Parathyroid adenoma (tissue), 2 donors: ENCODE results near the gene MRPS18B.

Experiments used
- H2AFZ ChIP-seq: fragments of 300-600 bp; sonication (generic); one replicate; pipeline ENCODE4 v1.7.0; 2017; ENCODE audit warnings: antibody characterized with exemption, mild to moderate bottlenecking
- H3K27ac ChIP-seq: fragments of 300-600 bp; sonication (generic); one replicate; pipeline ENCODE4 v1.7.0; 2017
- H3K27me3 ChIP-seq: fragments of 300-600 bp; sonication (generic); one replicate; pipeline ENCODE4 v1.7.0; 2017; ENCODE audit warnings: low read length; ENCODE audit not compliant: control insufficient read depth, insufficient read depth
- H3K36me3 ChIP-seq: fragments of 300-600 bp; sonication (generic); one replicate; pipeline ENCODE4 v1.7.0; 2017; ENCODE audit warnings: low read length; ENCODE audit not compliant: control insufficient read depth, insufficient read depth
- H3K4me1 ChIP-seq: fragments of 300-600 bp; sonication (generic); one replicate; pipeline ENCODE4 v1.7.0; 2017; ENCODE audit warnings: control low read depth
- H3K4me2 ChIP-seq: fragments of 300-600 bp; sonication (generic); one replicate; pipeline ENCODE4 v1.7.0; 2017; ENCODE audit warnings: low read length
- H3K4me3 ChIP-seq: fragments of 300-600 bp; sonication (generic); one replicate; pipeline ENCODE4 v1.7.0; 2017; ENCODE audit warnings: low read depth, low read length
- H3K79me2 ChIP-seq: fragments of 300-600 bp; sonication (generic); one replicate; pipeline ENCODE4 v1.7.0; 2017; ENCODE audit warnings: control low read depth
- H3K9ac ChIP-seq: fragments of 300-600 bp; sonication (generic); one replicate; pipeline ENCODE4 v1.7.0; 2017; ENCODE audit warnings: mild to moderate bottlenecking
- H3K9me3 ChIP-seq: fragments of 300-600 bp; sonication (generic); one replicate; pipeline ENCODE4 v1.7.0; 2017; ENCODE audit warnings: low read length; ENCODE audit not compliant: control insufficient read depth
- CTCF ChIP-seq: fragments of 300-600 bp; sonication (generic); IDR thresholded peaks from one replicate; pipeline ENCODE4 v1.7.0; 2017; ENCODE audit warnings: antibody characterized with exemption, mild to moderate bottlenecking
- donor health status: primary hyperparathyroidism.

The MRPS18B gene

GRCh38 chr6:30601436-30601814 lies 16.2 kb upstream of the MRPS18B start:
- Histone ChIP-seq H3K4me2 (no peak overlapping the region), H2AFZ (no peak overlapping the region)
- TF ChIP-seq CTCF, result no peak

DNA sequence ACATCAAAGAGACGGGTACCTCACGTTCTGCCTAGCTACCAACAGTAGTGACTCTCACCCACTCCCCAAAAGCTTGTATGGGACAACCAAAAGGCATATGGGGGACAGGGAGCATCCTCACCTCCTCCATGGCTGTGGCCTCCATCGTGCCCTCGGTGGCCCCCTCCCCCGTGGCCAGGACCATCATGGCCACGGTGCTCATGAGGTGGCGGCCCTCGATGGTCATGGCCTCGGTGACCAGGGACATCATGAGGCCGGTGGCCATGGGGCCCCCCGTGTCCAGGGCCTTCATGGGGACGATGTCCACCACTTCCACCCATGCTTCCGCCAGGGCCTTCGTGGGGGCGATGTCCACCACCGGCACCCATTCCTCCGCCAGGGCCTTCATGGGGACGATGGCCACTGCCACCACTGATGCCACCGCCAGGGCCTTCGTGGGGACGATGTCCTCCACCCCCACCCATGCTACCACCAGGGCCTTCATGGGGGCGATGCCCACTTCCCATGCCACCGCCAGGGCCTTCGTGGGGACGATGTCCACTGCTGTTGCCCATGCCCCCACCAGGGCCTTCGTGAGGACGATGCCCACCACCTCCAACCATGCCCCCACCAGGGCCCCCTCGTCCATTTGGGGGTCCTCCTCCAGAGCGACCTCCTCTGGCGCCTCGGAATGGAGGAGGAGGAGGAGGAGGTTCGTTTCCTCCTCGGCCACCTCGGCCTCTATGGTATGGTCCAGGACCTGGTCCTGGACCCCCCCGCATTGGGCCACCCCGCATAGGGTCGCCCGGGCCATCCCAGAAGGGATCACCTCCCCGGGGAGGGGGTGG lies 15.6 kb upstream of the MRPS18B start:
- Histone ChIP-seq H3K36me3 (no peaks in the 10 kb centered on the region), H3K9ac (no peak overlapping the region), H3K27me3 (no peaks in the 10 kb centered on the region), H2AFZ (no peak overlapping the region), H3K4me2 (no peak overlapping the region), H3K79me2 (no peaks in the 10 kb centered on the region), H3K9me3 (no peaks in the 10 kb centered on the region), H3K27ac (no peak overlapping the region), H3K4me3 (no peak overlapping the region), H3K4me1 (peaks cover 4% of the 10 kb centered on the region)
- TF ChIP-seq CTCF, result no peak

More at GRCh38 chr6:30601436-30601814, 16.2 kb upstream of the MRPS18B start:
- no peak overlapping the region for H3K27ac ChIP-seq
- no peaks in the 10 kb centered on the region for H3K27me3 ChIP-seq
- H3K36me3 ChIP-seq, result no peaks in the 10 kb centered on the region
- H3K4me3 ChIP-seq, result no peak overlapping the region
- H3K79me2 ChIP-seq, result no peaks in the 10 kb centered on the region
- H3K9ac ChIP-seq, result no peak overlapping the region
- H3K9me3 ChIP-seq, result no peaks in the 10 kb centered on the region
- peaks cover 4% of the 10 kb centered on the region for H3K4me1 ChIP-seq

DNA sequence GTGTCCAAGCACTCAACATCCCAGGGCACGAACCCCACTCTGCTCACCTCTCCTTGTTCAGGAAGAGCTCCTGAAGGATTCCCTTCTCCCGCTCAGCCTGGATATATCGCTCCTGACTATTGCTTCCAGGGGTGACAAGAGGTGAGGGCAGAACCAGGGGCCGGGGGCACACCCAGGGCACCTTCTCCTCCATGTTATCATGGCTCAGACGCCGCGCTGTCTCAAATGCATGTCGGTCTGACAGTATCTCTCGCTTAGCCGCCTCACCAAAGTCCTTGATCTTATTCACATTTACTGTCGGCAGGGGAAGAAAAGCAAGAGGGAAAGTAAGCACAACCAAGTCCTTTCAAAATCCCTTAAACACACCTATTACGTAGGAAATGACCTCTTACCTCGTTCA lies 13.7 kb upstream of the MRPS18B start:
- H3K4me3 ChIP-seq, result no peak overlapping the region
- peaks cover 5% of the 10 kb centered on the region for H3K79me2 ChIP-seq
- no peaks in the 10 kb centered on the region for H3K27me3 ChIP-seq
- no peak overlapping the region for H3K27ac ChIP-seq
- H3K4me1 ChIP-seq, result no peaks in the 10 kb centered on the region
- no peak overlapping the region for H3K9ac ChIP-seq
- no peak overlapping the region for H2AFZ ChIP-seq
- no peak overlapping the region for H3K4me2 ChIP-seq
- no peaks in the 10 kb centered on the region for H3K9me3 ChIP-seq
- no peaks in the 10 kb centered on the region for H3K36me3 ChIP-seq
- no peak for TF ChIP-seq CTCF

- TF ChIP-seq CTCF, result no peak
- Histone ChIP-seq H3K27ac (no peak overlapping the region), H3K27me3 (no peaks in the 10 kb centered on the region), H3K4me2 (no peak overlapping the region), H3K4me1 (peaks cover 31% of the 10 kb centered on the region), H3K9me3 (no peaks in the 10 kb centered on the region), H3K36me3 (peaks cover under 1% of the 10 kb centered on the region), H3K4me3 (no peak overlapping the region), H3K9ac (no peak overlapping the region), H2AFZ (no peak overlapping the region), H3K79me2 (peaks cover 17% of the 10 kb centered on the region)
Observed at GRCh38 chr6:30610065-30610464, 7.6 kb upstream of the MRPS18B start.
